ENCODE measurements around the gene ZNF628.

The ZNF628 gene

GRCh38 chr19:55482967-55483705, 6.7 kb downstream of the ZNF628 start:
- no peak overlapping the region for H4K91ac ChIP-seq (ENCODE audit: low read depth, low read length)
- H3K4me1 ChIP-seq (ENCODE audit: control insufficient read depth in 1 of 2, insufficient read depth in 2 of 2, low read length in 2 of 2): peaks cover 32 to 34% of the 10 kb centered on the region in 2 experiments
- no peak overlapping the region for H4K12ac ChIP-seq (ENCODE audit: low read depth, low read length)
- H3K4ac ChIP-seq (ENCODE audit: low read depth, low read length): no peak overlapping the region
- no peak overlapping the region for H3K4me3 ChIP-seq (ENCODE audit: low read depth, low read length)
- peaks cover 19% of the 10 kb centered on the region for H3K79me2 ChIP-seq (ENCODE audit: control insufficient read depth, insufficient read depth, low read length, poor library complexity)
- no peak overlapping the region for H2AK5ac ChIP-seq (ENCODE audit: low read length)
- no peaks in the 10 kb centered on the region for H3K27me3 ChIP-seq (ENCODE audit: insufficient read depth, low read length)
- H2AFZ ChIP-seq (ENCODE audit: insufficient read depth, low read length, poor library complexity): no peak overlapping the region
- H2BK12ac ChIP-seq (ENCODE audit: low read length): no peak overlapping the region
- H3K9ac ChIP-seq (ENCODE audit: low read length): no peak overlapping the region
- H3K36me3 ChIP-seq (ENCODE audit: control insufficient read depth in 1 of 2, insufficient read depth in 2 of 2, low read length in 2 of 2): peaks cover 22 to 26% of the 10 kb centered on the region in 2 experiments
- no peak overlapping the region for H3K23ac ChIP-seq (ENCODE audit: low read length)
- H2BK5ac ChIP-seq (ENCODE audit: low read depth, low read length, poor library complexity): no peak overlapping the region
- no peak overlapping the region for H2BK120ac ChIP-seq (ENCODE audit: insufficient read depth, low read length, poor library complexity)
- no CpG with 5 or more reads among the region's 47 CpGs for WGBS (ENCODE audit: extremely low coverage, insufficient coverage, insufficient read length)
- peaks cover 1% of the 10 kb centered on the region for H3K9me3 ChIP-seq (ENCODE audit: insufficient read depth, low read depth, low read length)
- peaks cover 36% of the 10 kb centered on the region for H3K79me1 ChIP-seq (ENCODE audit: low read length)
- H3K27ac ChIP-seq (ENCODE audit: low read depth, low read length): peak overlapping the region; percentile 35
- no peak for DNase-seq
- peak overlapping the region; percentile 19 for H3K18ac ChIP-seq (ENCODE audit: low read length)
- no peak overlapping the region for H3K4me2 ChIP-seq (ENCODE audit: low read length)
- H3K14ac ChIP-seq (ENCODE audit: low read length): no peak overlapping the region
- H4K8ac ChIP-seq (ENCODE audit: low read depth, low read length): no peak overlapping the region

- Histone ChIP-seq H3K4ac (ENCODE audit: low read depth, low read length) (peak overlapping the region; percentile 16), H2BK12ac (ENCODE audit: low read length) (peak overlapping the region; percentile 20), H3K9me3 (ENCODE audit: insufficient read depth, low read depth, low read length) (peaks cover 1% of the 10 kb centered on the region), H3K4me2 (ENCODE audit: low read length) (peak overlapping the region; percentile 89), H2AK5ac (ENCODE audit: low read length) (peak overlapping the region; percentile 56), H3K79me2 (ENCODE audit: control insufficient read depth, insufficient read depth, low read length, poor library complexity) (peaks cover 22% of the 10 kb centered on the region), H3K79me1 (ENCODE audit: low read length) (peaks cover 41% of the 10 kb centered on the region), H3K27me3 (ENCODE audit: insufficient read depth, low read length) (no peaks in the 10 kb centered on the region), H3K23ac (ENCODE audit: low read length) (no peak overlapping the region), H2BK120ac (ENCODE audit: insufficient read depth, low read length, poor library complexity) (peak overlapping the region; percentile 15), H4K12ac (ENCODE audit: low read depth, low read length) (no peak overlapping the region), H3K4me1 (ENCODE audit: control insufficient read depth in 1 of 2, insufficient read depth in 2 of 2, low read length in 2 of 2) (peaks cover 37 to 40% of the 10 kb centered on the region in 2 experiments), H3K4me3 (ENCODE audit: low read depth, low read length) (no peak overlapping the region), H3K36me3 (ENCODE audit: control insufficient read depth in 1 of 2, insufficient read depth in 2 of 2, low read length in 2 of 2) (peaks cover 22 to 26% of the 10 kb centered on the region in 2 experiments), H4K91ac (ENCODE audit: low read depth, low read length) (peak overlapping the region; percentile 99), H3K27ac (ENCODE audit: low read depth, low read length) (peak overlapping the region; percentile 35), H3K18ac (ENCODE audit: low read length) (peak overlapping the region; percentile 70), H2AFZ (ENCODE audit: insufficient read depth, low read length, poor library complexity) (no peak overlapping the region), H3K14ac (ENCODE audit: low read length) (peak overlapping the region; percentile 58), H4K8ac (ENCODE audit: low read depth, low read length) (peak overlapping the region; percentile 85), H3K9ac (ENCODE audit: low read length) (no peak overlapping the region), H2BK5ac (ENCODE audit: low read depth, low read length, poor library complexity) (peak overlapping the region; percentile 35)
- WGBS (ENCODE audit: extremely low coverage, insufficient coverage, insufficient read length): no CpG with 5 or more reads among the region's 46 CpGs
- no peak for DNase-seq
These were observed 7.5 kb downstream of the ZNF628 start for GRCh38 chr19:55483706-55484592.

GRCh38 chr19:55484593-55485438, 8.4 kb downstream of the ZNF628 start, which contains the start of gene NAT14:
NAT14 (plus strand) TSS chr19:55485188; CDS start chr19:55485709, 521 bp downstream.
- no CpG with 5 or more reads among the region's 78 CpGs for WGBS (ENCODE audit: extremely low coverage, insufficient coverage, insufficient read length)
- no peaks in the 10 kb centered on the region for H3K27me3 ChIP-seq (ENCODE audit: insufficient read depth, low read length)
- H3K36me3 ChIP-seq (ENCODE audit: control insufficient read depth in 1 of 2, insufficient read depth in 2 of 2, low read length in 2 of 2): peaks cover 22 to 26% of the 10 kb centered on the region in 2 experiments
- H3K23ac ChIP-seq (ENCODE audit: low read length): no peak within 1 kb of the TSS
- H3K4me2 ChIP-seq (ENCODE audit: low read length): peak within 1 kb of the TSS; percentile 89
- H3K79me1 ChIP-seq (ENCODE audit: low read length): peaks cover 49% of the 10 kb centered on the region
- H2AK5ac ChIP-seq (ENCODE audit: low read length): peak within 1 kb of the TSS; percentile 98
- peak within 1 kb of the TSS; percentile 91 for H4K8ac ChIP-seq (ENCODE audit: low read depth, low read length)
- peak; percentile 36 to 77 for DNase-seq
- H3K27ac ChIP-seq (ENCODE audit: low read depth, low read length): peak within 1 kb of the TSS; percentile 99
- peaks cover 45 to 49% of the 10 kb centered on the region in 2 experiments for H3K4me1 ChIP-seq (ENCODE audit: control insufficient read depth in 1 of 2, insufficient read depth in 2 of 2, low read length in 2 of 2)
- H3K9ac ChIP-seq (ENCODE audit: low read length): peak within 1 kb of the TSS; percentile 86
- H2BK12ac ChIP-seq (ENCODE audit: low read length): peak within 1 kb of the TSS; percentile 86
- peaks cover 24% of the 10 kb centered on the region for H3K79me2 ChIP-seq (ENCODE audit: control insufficient read depth, insufficient read depth, low read length, poor library complexity)
- peak within 1 kb of the TSS; percentile 82 for H3K18ac ChIP-seq (ENCODE audit: low read length)
- H3K4me3 ChIP-seq (ENCODE audit: low read depth, low read length): peak within 1 kb of the TSS; percentile 80
- peaks cover 1% of the 10 kb centered on the region for H3K9me3 ChIP-seq (ENCODE audit: insufficient read depth, low read depth, low read length)
- peak within 1 kb of the TSS; percentile 60 for H2AFZ ChIP-seq (ENCODE audit: insufficient read depth, low read length, poor library complexity)
- peak within 1 kb of the TSS; percentile 94 for H2BK5ac ChIP-seq (ENCODE audit: low read depth, low read length, poor library complexity)
- peak within 1 kb of the TSS; percentile 99 for H4K91ac ChIP-seq (ENCODE audit: low read depth, low read length)
- peak within 1 kb of the TSS; percentile 95 for H2BK120ac ChIP-seq (ENCODE audit: insufficient read depth, low read length, poor library complexity)
- H3K14ac ChIP-seq (ENCODE audit: low read length): peak within 1 kb of the TSS; percentile 95
- peak within 1 kb of the TSS; percentile 88 for H4K12ac ChIP-seq (ENCODE audit: low read depth, low read length)
- H3K4ac ChIP-seq (ENCODE audit: low read depth, low read length): peak within 1 kb of the TSS; percentile 96
